Measurements from ENCODE around the gene OR4F16.
"Not testable (repeated sequence)": the region's sequence is repeated elsewhere in the genome, so short reads cannot be mapped to it uniquely, and the experiment has no call there.

GRCh38 chr1:727040-727439 lies 40.6 kb upstream of the OR4F16 start:
- not testable (repeated sequence) for TF ChIP-seq EZH2 (IDR thresholded peaks at IDR 0.05; ENCODE audit: insufficient read depth, poor library complexity, severe bottlenecking); EZH2phosphoT487 (IDR thresholded peaks at IDR 0.05; ENCODE audit: insufficient read depth, low read depth)
